HepG2 (cell line): ENCODE results near the gene SP6.

Experiments
- CENPX ChIP-seq: sonication (generic); formaldehyde crosslinking; IDR thresholded peaks from 2 replicates; pipeline ENCODE4 v1.9.0; 2021; ENCODE audit warnings: mild to moderate bottlenecking, missing genetic modification reagents, moderate library complexity
- HOXA7 ChIP-seq: sonication (generic); formaldehyde crosslinking; IDR thresholded peaks from 2 replicates; pipeline ENCODE4 v1.8.1; 2022; ENCODE audit warnings: mild to moderate bottlenecking, missing genetic modification reagents, moderate library complexity
- RAD21 ChIP-seq: fragments of 450-650 bp; formaldehyde crosslinking; IDR thresholded peaks from 2 replicates; pipeline ENCODE4 v1.5.0; 2020; ENCODE audit warnings: mild to moderate bottlenecking
- TBL1XR1 ChIP-seq: fragments of 150-350 bp; IDR thresholded peaks from 2 replicates; pipeline ENCODE4 v1.6.1; 2014; ENCODE audit warnings: borderline replicate concordance, low read length; ENCODE audit not compliant: partially characterized antibody
- ZBTB21 ChIP-seq: sonication (generic); formaldehyde crosslinking; IDR thresholded peaks from 2 replicates; pipeline ENCODE4 v1.4.0; 2020; ENCODE audit warnings: missing genetic modification reagents
- ZNF543 ChIP-seq: sonication (generic); formaldehyde crosslinking; IDR thresholded peaks from 2 replicates; pipeline ENCODE4 v1.4.0; 2020; ENCODE audit warnings: mild to moderate bottlenecking, missing genetic modification reagents
- ZSCAN25 ChIP-seq: sonication (generic); formaldehyde crosslinking; IDR thresholded peaks from 2 replicates; pipeline ENCODE4 v1.8.0; 2022; ENCODE audit warnings: mild to moderate bottlenecking, missing genetic modification reagents
- TF ChIP-seq, protein P1 (sequence below): sonication (generic); formaldehyde crosslinking; IDR thresholded peaks from 2 replicates; pipeline ENCODE4 v1.5.0; 2020; ENCODE audit warnings: mild to moderate bottlenecking, missing genetic modification reagents, moderate library complexity
- TF ChIP-seq, protein P2 (sequence below): sonication (generic); formaldehyde crosslinking; IDR thresholded peaks from 2 replicates; pipeline ENCODE4; 2020; ENCODE audit warnings: missing genetic modification reagents, mild to moderate bottlenecking, borderline replicate concordance

GRCh38 chr17:47800686-47801085 lies 50.3 kb downstream of the SP6 start:
- TF ChIP-seq ZBTB21 (no peak), RAD21 (CRISPR knock-in tag) (no peak), TBL1XR1 (no peak), ZSCAN25 (no peak), CENPX (CRISPR knock-in tag) (no peak), HOXA7 (CRISPR knock-in tag) (no peak), ZNF543 (CRISPR knock-in tag) (no peak)
- TF ChIP-seq, protein P1, sequence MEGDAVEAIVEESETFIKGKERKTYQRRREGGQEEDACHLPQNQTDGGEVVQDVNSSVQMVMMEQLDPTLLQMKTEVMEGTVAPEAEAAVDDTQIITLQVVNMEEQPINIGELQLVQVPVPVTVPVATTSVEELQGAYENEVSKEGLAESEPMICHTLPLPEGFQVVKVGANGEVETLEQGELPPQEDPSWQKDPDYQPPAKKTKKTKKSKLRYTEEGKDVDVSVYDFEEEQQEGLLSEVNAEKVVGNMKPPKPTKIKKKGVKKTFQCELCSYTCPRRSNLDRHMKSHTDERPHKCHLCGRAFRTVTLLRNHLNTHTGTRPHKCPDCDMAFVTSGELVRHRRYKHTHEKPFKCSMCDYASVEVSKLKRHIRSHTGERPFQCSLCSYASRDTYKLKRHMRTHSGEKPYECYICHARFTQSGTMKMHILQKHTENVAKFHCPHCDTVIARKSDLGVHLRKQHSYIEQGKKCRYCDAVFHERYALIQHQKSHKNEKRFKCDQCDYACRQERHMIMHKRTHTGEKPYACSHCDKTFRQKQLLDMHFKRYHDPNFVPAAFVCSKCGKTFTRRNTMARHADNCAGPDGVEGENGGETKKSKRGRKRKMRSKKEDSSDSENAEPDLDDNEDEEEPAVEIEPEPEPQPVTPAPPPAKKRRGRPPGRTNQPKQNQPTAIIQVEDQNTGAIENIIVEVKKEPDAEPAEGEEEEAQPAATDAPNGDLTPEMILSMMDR (CRISPR knock-in tag) = no peak
- TF ChIP-seq, protein P2, sequence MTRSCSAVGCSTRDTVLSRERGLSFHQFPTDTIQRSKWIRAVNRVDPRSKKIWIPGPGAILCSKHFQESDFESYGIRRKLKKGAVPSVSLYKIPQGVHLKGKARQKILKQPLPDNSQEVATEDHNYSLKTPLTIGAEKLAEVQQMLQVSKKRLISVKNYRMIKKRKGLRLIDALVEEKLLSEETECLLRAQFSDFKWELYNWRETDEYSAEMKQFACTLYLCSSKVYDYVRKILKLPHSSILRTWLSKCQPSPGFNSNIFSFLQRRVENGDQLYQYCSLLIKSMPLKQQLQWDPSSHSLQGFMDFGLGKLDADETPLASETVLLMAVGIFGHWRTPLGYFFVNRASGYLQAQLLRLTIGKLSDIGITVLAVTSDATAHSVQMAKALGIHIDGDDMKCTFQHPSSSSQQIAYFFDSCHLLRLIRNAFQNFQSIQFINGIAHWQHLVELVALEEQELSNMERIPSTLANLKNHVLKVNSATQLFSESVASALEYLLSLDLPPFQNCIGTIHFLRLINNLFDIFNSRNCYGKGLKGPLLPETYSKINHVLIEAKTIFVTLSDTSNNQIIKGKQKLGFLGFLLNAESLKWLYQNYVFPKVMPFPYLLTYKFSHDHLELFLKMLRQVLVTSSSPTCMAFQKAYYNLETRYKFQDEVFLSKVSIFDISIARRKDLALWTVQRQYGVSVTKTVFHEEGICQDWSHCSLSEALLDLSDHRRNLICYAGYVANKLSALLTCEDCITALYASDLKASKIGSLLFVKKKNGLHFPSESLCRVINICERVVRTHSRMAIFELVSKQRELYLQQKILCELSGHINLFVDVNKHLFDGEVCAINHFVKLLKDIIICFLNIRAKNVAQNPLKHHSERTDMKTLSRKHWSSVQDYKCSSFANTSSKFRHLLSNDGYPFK (CRISPR knock-in tag) = no peak
